K562 (cell line): ENCODE measurements around the gene ZER1. TPM values are rescaled to one million over a fixed set of nuclear protein-coding genes. Genes with fewer than 3 reads are reported as not detected.
A peak's percentile ranks its signal among the peaks of the same experiment; 100 is the strongest.

Source experiments
- ATAC-seq: fragments of 200-7000 bp; cut with Tn5 transposase; 3 replicates; pipeline ENCODE4 v1.9.1; 2020; ENCODE audit warnings: moderate library complexity
- BruUV-seq: library from RNA; stranded (reverse); fragments of 400-500 nt; replicated peaks from 2 replicates; lab custom pipeline; 2021; lab: Mats Ljungman, UMichigan
- CTCF ChIA-PET: fragments of 300-600 bp; formaldehyde crosslinking; extraction: SDS; loops from one replicate; lab custom pipeline; 2021; ENCODE audit warnings: low intra/inter-chr PET ratio; lab: Yijun Ruan, JAX
- POLR2A ChIA-PET: fragments of 300-600, 350-650 bp; sonication (Branson Sonifier 250); formaldehyde crosslinking; extraction: SDS; loops from one replicate; lab custom pipeline; 2021; ENCODE audit warnings: antibody characterized with exemption, inconsistent platforms; lab: Yijun Ruan, JAX
- DNase-seq, 4 experiments: peaks; one replicate each; pipeline versions ENCODE4 v3.0.0 to v3.0.0-alpha.2; 2011 to 2018; ENCODE audit warnings: low spot score in 3 of 4, mixed read lengths in 3 of 4; ENCODE audit errors: extremely low read depth in 1 of 4
- FAIRE-seq: peaks from 2 replicates; lab custom pipeline; 2011; peaks lifted over from hg19 to GRCh38; lab: Jason Lieb, UNC
- H2AFZ ChIP-seq: 2 replicates; pipeline ENCODE4 v1.6.0; 2011; ENCODE audit warnings: low read depth, low read length, control low read depth, inconsistent platforms
- H3K27ac ChIP-seq: fragments of 200-600 bp; 3 replicates; pipeline ENCODE4 v1.8.0; 2011; ENCODE audit warnings: low read depth, mild to moderate bottlenecking, control low read depth, inconsistent platforms, low read length, moderate library complexity, mixed read lengths; ENCODE audit errors: extremely low read depth
- H3K27me3 ChIP-seq, 2 experiments: fragments of 300-600 bp in 1 of 2; 2 replicates in 1 of 2; 3 replicates in 1 of 2; pipeline versions ENCODE4 v1.6.0 to v1.8.0; 2011; ENCODE audit warnings: inconsistent platforms in 2 of 2, low read length in 2 of 2, mild to moderate bottlenecking in 1 of 2, mixed read lengths in 1 of 2, moderate library complexity in 1 of 2; ENCODE audit not compliant: control insufficient read depth in 2 of 2, insufficient read depth in 2 of 2
- H3K36me3 ChIP-seq: fragments of 300-600 bp; 3 replicates; pipeline ENCODE4 v1.8.0; 2011; ENCODE audit warnings: mild to moderate bottlenecking, low read length, inconsistent platforms; ENCODE audit not compliant: control insufficient read depth, insufficient read depth
- H3K4me1 ChIP-seq, 2 experiments: fragments of 200-600 bp in 1 of 2; replicated peaks in 1 of 2; 2 replicates in 1 of 2; 3 replicates in 1 of 2; pipeline versions ENCODE4 v1.5.1 to v1.8.0; 2011; ENCODE audit warnings: inconsistent platforms in 2 of 2, low read length in 2 of 2, mild to moderate bottlenecking in 1 of 2, mixed read lengths in 1 of 2, moderate library complexity in 1 of 2; ENCODE audit not compliant: control insufficient read depth in 2 of 2, insufficient read depth in 2 of 2
- H3K4me2 ChIP-seq: 2 replicates; pipeline ENCODE4 v1.6.1; 2011; ENCODE audit warnings: low read length, control low read depth, inconsistent platforms, mixed read lengths; ENCODE audit not compliant: insufficient read depth
- H3K4me3 ChIP-seq: fragments of 200-600 bp; sonication (generic), shearing (Covaris generic); 2 replicates; pipeline ENCODE4 v1.5.1; 2016; ENCODE audit warnings: control low read depth, inconsistent platforms
- H3K79me2 ChIP-seq: fragments of 200-600 bp; 3 replicates; pipeline ENCODE4 v1.8.0; 2011; ENCODE audit warnings: low read length, inconsistent platforms; ENCODE audit not compliant: control insufficient read depth, insufficient read depth
- H3K9ac ChIP-seq, 2 experiments: 2 replicates each; pipeline versions ENCODE4 v1.6.0 to v1.6.1; 2011; ENCODE audit warnings: low read depth in 2 of 2, low read length in 2 of 2, control low read depth in 1 of 2, inconsistent platforms in 1 of 2, mild to moderate bottlenecking in 1 of 2, mixed read lengths in 1 of 2; ENCODE audit not compliant: insufficient read depth in 1 of 2
- H3K9me1 ChIP-seq: one replicate; pipeline ENCODE4 v1.6.0; 2011; ENCODE audit warnings: inconsistent platforms, mild to moderate bottlenecking, low read length, moderate library complexity; ENCODE audit not compliant: control insufficient read depth, insufficient read depth
- H3K9me3 ChIP-seq: replicated peaks from 2 replicates; pipeline ENCODE4 v1.5.1; 2011; ENCODE audit warnings: low read depth, low read length, inconsistent platforms; ENCODE audit not compliant: control insufficient read depth, insufficient read depth
- H4K20me1 ChIP-seq: replicated peaks from 2 replicates; pipeline ENCODE4 v1.6.1; 2011; ENCODE audit warnings: low read length, inconsistent platforms, mixed read lengths; ENCODE audit not compliant: control insufficient read depth, insufficient read depth
- ARNT ChIP-seq, 2 experiments: fragments of 450-650 bp; IDR thresholded peaks; 2 replicates each; pipeline ENCODE4 v1.6.1; 2016; ENCODE audit warnings: mild to moderate bottlenecking in 1 of 2
- GATAD2B ChIP-seq: fragments of 450-650 bp; IDR thresholded peaks from 2 replicates; pipeline ENCODE4 v1.6.1; 2017; ENCODE audit warnings: mild to moderate bottlenecking, borderline replicate concordance
- LARP7 ChIP-seq: fragments of 450-650 bp; IDR thresholded peaks from 2 replicates; pipeline ENCODE4 v1.6.1; 2016
- MTA1 ChIP-seq: fragments of 450-650 bp; IDR thresholded peaks from 2 replicates; pipeline ENCODE4 v1.6.1; 2017; ENCODE audit warnings: borderline replicate concordance
- NBN ChIP-seq: fragments of 450-650 bp; IDR thresholded peaks from 2 replicates; pipeline ENCODE4 v1.6.1; 2016; ENCODE audit warnings: low read depth, mild to moderate bottlenecking
- NR2C1 ChIP-seq, 2 experiments: fragments of 450-650 bp; IDR thresholded peaks; 2 replicates each; pipeline ENCODE4 v1.6.1; 2017; ENCODE audit warnings: mild to moderate bottlenecking in 2 of 2, antibody characterized with exemption in 1 of 2, inconsistent platforms in 1 of 2, missing compliant biosample characterization in 1 of 2, missing genetic modification characterization in 1 of 2
- THRAP3 ChIP-seq: fragments of 450-650 bp; IDR thresholded peaks from 2 replicates; pipeline ENCODE4 v1.6.1; 2016; ENCODE audit warnings: mild to moderate bottlenecking, inconsistent platforms, borderline replicate concordance
- ZC3H4 ChIP-seq: sonication (generic); formaldehyde crosslinking; IDR thresholded peaks from 2 replicates; pipeline ENCODE4 v1.9.0; 2021; ENCODE audit warnings: missing genetic modification reagents, borderline replicate concordance
- ZNF512 ChIP-seq: IDR thresholded peaks from 2 replicates; pipeline ENCODE4 v1.6.1; 2016; ENCODE audit warnings: missing genetic modification characterization, missing compliant biosample characterization
- WGBS: fragments of 100-300 bp; shearing (Covaris generic); methylation state at CpG from one replicate; pipeline ENCODE4 v1.1.6; 2016; ENCODE audit warnings: low coverage, mixed read lengths; ENCODE audit not compliant: insufficient coverage; ENCODE audit errors: missing lambda C conversion rate; 5-methylcytosine and 5-hydroxymethylcytosine counted together
- in situ Hi-C: fragments of 300-500 bp; cut with MboI; formaldehyde crosslinking; loops from 4 replicates; pipeline ENCODE4 v1.15.0; 2018; ENCODE audit warnings: inconsistent platforms, mixed read lengths
- intact Hi-C: fragments of 100-400 bp; cut with micrococcal nuclease; formaldehyde crosslinking; loops from 2 replicates; pipeline ENCODE4 v1.14.2; 2022
- polyA plus RNA-seq, 8 experiments: library from polyadenylated mRNA; depleted of rRNA in 4 of 8; stranded (reverse) in 5 of 8; unstranded in 3 of 8; fragments of >200 nt; fragmentation: Nextera tagmentation in 2 of 8; fragmentation: Illumina TruSeq in 1 of 8; extraction: Ambion mirVana in 2 of 8; extraction: Trizol in 1 of 8; gene quantifications; 2 replicates each; pipeline versions ENCODE4 v1.2.1 to v1.2.3, GENCODE V29; 2011 to 2014; ENCODE audit warnings: inconsistent platforms in 1 of 8, missing spikeins in 1 of 8
- total RNA-seq, 7 experiments: library from RNA; depleted of rRNA in 6 of 7; stranded (reverse); fragments of >200 nt in 6 of 7; fragmentation: Illumina TruSeq in 2 of 7; extraction: Trizol in 2 of 7; gene quantifications; 2 replicates each; pipeline versions ENCODE4 v1.2.1 to v1.2.3, GENCODE V29; 2011 to 2021; ENCODE audit warnings: low replicate concordance in 1 of 7
- TF ChIP-seq, protein P1 (sequence below), 2 experiments: fragments of 450-650 bp in 1 of 2; sonication (generic) in 1 of 2; formaldehyde crosslinking in 1 of 2; IDR thresholded peaks; 2 replicates each; pipeline versions ENCODE4 v1.7.1 to v1.9.0; 2016 to 2022; ENCODE audit warnings: inconsistent platforms in 1 of 2, mild to moderate bottlenecking in 1 of 2, missing genetic modification reagents in 1 of 2

Gene ZER1
- total and polyA plus RNA-seq, 9 of the 15 experiments (the other 6 are each of a cell fraction or from before 2014, with no cell fraction given) = 0.07 to 10.7 (median 6.2) TPM

GRCh38 chr9:128774804-128775203 lies 3.1 kb upstream of the ZER1 start:
- no peak overlapping the region for H3K9ac ChIP-seq
- FAIRE-seq (no peak), ATAC-seq (no peak), DNase-seq (no peak)
- no peak overlapping the region for H3K27ac ChIP-seq
- H2AFZ ChIP-seq = no peak overlapping the region
- H3K79me2 ChIP-seq = peaks cover 18% of the 10 kb centered on the region
- intact Hi-C loops (no loop called here), in situ Hi-C loops (no loop called here)
- 100% methylated on average over 1 of the region's 1 CpG for WGBS
- no TSS peak for BruUV-seq
- H3K36me3 ChIP-seq = no peaks in the 10 kb centered on the region; the same call in 2 of the 3 replicates
- H4K20me1 ChIP-seq = no peaks in the 10 kb centered on the region
- H3K27me3 ChIP-seq = no peaks in the 10 kb centered on the region
- H3K4me2 ChIP-seq = no peak overlapping the region
- no peaks in the 10 kb centered on the region for H3K9me1 ChIP-seq
- ChIA-PET POLR2A (no interaction called here), CTCF (no interaction called here)
- H3K4me1 ChIP-seq = peaks cover 5 to 16% of the 10 kb centered on the region in 2 experiments; a peak in 3 of 5 replicates
- no peak overlapping the region for H3K4me3 ChIP-seq
- no peaks in the 10 kb centered on the region for H3K9me3 ChIP-seq
- TF ChIP-seq NR2C1 (IDR thresholded peaks at IDR 0.05) (0 out of 2 replicates have a peak, but pooled peaks have one; percentile 11), NR2C1 (tag; IDR thresholded peaks at IDR 0.05) (no peak), GATAD2B (no peak), THRAP3 (peak; percentile 65; the same call in 1 of the 2 replicates), MTA1 (peak; percentile 68; the same call in 1 of the 2 replicates), NBN (peak; percentile 30; the same call in 1 of the 2 replicates), ARNT (IDR thresholded peaks at IDR 0.05) (peak in 1 of 2 experiments; percentile 32; a peak in 1 of 4 replicates), LARP7 (peak; percentile 51; the same call in 1 of the 2 replicates), ZC3H4 (CRISPR knock-in tag) (no peak), ZNF512 (tag) (peak; percentile 96)
- TF ChIP-seq, protein P1, sequence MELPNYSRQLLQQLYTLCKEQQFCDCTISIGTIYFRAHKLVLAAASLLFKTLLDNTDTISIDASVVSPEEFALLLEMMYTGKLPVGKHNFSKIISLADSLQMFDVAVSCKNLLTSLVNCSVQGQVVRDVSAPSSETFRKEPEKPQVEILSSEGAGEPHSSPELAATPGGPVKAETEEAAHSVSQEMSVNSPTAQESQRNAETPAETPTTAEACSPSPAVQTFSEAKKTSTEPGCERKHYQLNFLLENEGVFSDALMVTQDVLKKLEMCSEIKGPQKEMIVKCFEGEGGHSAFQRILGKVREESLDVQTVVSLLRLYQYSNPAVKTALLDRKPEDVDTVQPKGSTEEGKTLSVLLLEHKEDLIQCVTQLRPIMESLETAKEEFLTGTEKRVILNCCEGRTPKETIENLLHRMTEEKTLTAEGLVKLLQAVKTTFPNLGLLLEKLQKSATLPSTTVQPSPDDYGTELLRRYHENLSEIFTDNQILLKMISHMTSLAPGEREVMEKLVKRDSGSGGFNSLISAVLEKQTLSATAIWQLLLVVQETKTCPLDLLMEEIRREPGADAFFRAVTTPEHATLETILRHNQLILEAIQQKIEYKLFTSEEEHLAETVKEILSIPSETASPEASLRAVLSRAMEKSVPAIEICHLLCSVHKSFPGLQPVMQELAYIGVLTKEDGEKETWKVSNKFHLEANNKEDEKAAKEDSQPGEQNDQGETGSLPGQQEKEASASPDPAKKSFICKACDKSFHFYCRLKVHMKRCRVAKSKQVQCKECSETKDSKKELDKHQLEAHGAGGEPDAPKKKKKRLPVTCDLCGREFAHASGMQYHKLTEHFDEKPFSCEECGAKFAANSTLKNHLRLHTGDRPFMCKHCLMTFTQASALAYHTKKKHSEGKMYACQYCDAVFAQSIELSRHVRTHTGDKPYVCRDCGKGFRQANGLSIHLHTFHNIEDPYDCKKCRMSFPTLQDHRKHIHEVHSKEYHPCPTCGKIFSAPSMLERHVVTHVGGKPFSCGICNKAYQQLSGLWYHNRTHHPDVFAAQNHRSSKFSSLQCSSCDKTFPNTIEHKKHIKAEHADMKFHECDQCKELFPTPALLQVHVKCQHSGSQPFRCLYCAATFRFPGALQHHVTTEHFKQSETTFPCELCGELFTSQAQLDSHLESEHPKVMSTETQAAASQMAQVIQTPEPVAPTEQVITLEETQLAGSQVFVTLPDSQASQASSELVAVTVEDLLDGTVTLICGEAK (IDR thresholded peaks at IDR 0.05) = no peak
- TF ChIP-seq, protein P1 (CRISPR knock-in tag; IDR thresholded peaks at IDR 0.05) = no peak
